GM19463 (cell line): Measurements from ENCODE around the gene BRD2.

Source experiments
- ATAC-seq: cut with Tn5 transposase; IDR thresholded peaks from one replicate; pipeline ENCODE4 v1.9.1; 2021; ENCODE audit warnings: mild to moderate bottlenecking, moderate library complexity; ENCODE audit not compliant: unreplicated experiment

BRD2 gene

GRCh38 chr6:32947552-32948465 is 20.6 kb upstream of the BRD2 start:
- ATAC-seq: no peak

DNA sequence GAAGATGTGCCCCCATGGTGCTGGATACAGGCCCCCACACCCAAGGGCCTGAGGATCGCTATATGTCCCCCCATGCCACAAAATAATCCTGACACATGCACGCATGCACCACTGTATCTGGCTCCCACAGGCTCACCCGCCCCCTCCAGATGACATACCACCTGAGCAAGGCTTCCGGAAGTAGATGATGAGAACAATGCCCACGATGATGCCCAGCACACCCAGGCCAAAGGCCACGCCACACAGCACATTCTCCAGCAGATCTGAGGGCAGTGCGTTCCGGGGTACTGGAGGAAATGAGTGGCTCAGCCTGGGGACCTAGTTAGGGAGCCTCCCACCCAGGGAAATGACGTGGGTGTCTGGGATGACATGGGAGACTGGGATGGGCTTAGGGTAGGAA is 19.3 kb upstream of the BRD2 start:
- ATAC-seq: no peak

- no peak for ATAC-seq
Measured at GRCh38 chr6:32950010-32950409, 18.4 kb upstream of the BRD2 start.

- ATAC-seq: no peak
Measured at GRCh38 chr6:32950449-32950848, 17.9 kb upstream of the BRD2 start.

GRCh38 chr6:32952817-32953739 is 15.3 kb upstream of the BRD2 start, which contains the start of gene HLA-DMA:
HLA-DMA (minus strand) TSS chr6:32953097; CDS start chr6:32953036, 61 bp downstream.
- peak; percentile 88 for ATAC-seq

- no peak for ATAC-seq
Measured at GRCh38 chr6:32953775-32954174, 14.6 kb upstream of the BRD2 start.

DNA sequence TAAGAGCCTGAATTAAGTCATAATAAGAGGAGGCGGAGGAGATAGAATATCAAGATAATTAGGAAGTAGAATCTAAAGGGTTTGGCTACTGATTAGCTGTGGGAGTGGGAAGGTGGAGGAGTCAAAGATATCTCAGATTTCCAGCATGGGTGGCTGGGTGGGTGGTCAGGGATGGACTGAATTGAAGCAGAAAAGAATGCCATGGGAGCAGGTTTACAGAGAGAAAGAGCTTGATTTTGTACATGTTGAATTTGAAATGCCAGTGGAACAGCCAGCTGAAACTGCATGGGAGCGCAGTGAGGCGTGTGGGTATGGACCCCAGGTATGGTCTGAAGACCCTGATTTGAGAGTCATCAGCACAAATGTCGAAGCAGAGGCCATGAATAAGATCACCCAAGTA is 14.1 kb upstream of the BRD2 start:
- no peak for ATAC-seq

GRCh38 chr6:32954986-32955802 is 13.2 kb upstream of the BRD2 start:
- ATAC-seq: no peak

DNA sequence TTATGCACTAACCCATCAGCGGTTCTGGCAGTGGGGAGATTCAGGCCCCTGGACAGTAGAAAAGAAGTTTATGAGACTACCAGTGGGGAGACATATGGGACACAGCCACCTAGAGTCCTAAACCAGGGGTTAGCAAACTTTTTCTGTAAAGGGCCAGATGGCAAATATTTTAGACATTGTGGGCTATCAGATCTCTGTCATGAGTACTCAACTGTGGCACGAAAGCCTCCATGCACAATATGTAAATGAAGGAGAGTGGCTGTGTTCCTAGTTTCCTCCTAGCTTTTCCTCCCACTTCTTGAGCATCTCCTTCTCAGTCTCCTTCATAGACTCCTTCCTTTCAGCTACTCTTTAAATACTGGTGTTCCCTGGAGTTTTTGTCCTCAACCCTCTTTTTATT is 12.2 kb upstream of the BRD2 start:
- ATAC-seq: no peak

- ATAC-seq: no peak
Measured at GRCh38 chr6:32960563-32960962, 7.8 kb upstream of the BRD2 start.

DNA sequence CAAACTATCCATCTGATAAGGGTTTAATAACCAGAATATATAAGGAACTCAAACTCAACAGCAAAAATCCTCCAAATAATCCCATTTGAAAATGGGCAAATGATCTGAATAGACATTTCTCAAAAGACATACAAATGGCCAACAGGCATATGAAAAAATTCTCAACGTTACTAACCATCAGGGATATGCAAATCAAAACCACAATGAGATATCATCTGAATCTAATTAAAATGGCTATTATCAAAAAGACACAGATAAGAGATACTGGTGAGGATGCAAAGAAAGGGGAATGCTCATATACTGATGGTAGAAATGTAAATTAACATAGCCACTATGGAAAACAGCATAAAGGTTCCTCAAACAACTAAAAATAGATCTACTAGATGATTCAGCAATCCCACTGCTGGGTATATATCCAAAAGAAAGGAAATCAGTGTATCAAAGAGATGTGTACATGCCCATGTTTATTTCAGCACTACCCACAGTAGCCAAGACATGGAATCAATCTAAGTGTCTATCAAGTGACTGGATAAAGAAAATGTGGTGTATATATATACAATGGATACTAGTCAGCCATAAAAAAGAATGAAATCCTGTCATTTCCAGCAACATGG is 6.1 kb upstream of the BRD2 start:
- ATAC-seq: no peak

- ATAC-seq: no peak
Measured at GRCh38 chr6:32963866-32964265, 4.5 kb upstream of the BRD2 start.

GRCh38 chr6:32964776-32965175 is 3.6 kb upstream of the BRD2 start:
- ATAC-seq: no peak

DNA sequence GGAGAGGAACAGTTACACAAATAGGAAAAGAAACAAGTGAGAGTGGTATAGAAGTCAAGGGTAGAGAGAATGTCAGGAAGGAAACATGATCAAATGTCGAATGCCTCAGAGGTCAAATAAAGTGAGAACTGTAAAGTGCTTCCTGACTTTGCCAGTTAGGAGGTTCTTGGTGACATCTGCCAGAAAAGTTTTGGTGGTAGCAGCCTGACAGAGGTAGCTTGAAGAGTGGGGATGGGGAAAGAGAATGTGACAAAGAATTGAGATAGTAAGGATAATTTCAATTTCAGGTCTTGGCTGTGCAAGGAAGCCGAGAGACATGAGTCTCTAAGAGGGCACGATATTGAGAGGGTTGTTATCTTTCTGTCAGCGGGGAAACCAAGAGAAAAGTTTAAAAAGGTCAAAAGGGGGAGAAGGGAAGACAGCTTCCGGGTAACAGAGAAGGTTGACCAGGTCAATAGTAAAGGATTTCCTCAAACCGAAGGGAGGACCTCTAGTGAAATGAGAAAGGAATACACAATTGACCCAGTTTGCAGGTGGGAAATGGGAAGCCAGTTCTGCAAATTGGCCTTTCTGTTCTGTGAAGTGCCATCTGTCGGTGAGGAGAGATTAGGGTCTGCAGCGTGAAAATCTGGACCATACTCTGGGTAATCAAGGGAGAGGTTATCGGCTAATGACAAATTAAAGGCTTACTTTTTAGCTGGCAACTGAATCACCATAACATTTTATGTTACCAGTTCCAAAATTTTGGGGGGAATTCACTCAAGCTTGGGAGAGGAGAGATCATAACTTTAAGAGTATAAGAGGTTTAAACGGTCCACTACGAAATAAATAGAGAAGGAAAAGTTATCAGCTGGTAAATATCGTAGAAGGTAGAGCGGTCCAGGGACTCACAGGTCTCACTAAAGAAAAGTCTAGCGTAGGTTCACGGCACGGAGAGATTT is 973 bp upstream of the BRD2 start:
- no peak for ATAC-seq

GRCh38 chr6:32968867-32969684 is 682 bp downstream of the BRD2 start:
- no peak for ATAC-seq

- no peak for ATAC-seq
Measured at GRCh38 chr6:32969685-32970412, 1.5 kb downstream of the BRD2 start.

DNA sequence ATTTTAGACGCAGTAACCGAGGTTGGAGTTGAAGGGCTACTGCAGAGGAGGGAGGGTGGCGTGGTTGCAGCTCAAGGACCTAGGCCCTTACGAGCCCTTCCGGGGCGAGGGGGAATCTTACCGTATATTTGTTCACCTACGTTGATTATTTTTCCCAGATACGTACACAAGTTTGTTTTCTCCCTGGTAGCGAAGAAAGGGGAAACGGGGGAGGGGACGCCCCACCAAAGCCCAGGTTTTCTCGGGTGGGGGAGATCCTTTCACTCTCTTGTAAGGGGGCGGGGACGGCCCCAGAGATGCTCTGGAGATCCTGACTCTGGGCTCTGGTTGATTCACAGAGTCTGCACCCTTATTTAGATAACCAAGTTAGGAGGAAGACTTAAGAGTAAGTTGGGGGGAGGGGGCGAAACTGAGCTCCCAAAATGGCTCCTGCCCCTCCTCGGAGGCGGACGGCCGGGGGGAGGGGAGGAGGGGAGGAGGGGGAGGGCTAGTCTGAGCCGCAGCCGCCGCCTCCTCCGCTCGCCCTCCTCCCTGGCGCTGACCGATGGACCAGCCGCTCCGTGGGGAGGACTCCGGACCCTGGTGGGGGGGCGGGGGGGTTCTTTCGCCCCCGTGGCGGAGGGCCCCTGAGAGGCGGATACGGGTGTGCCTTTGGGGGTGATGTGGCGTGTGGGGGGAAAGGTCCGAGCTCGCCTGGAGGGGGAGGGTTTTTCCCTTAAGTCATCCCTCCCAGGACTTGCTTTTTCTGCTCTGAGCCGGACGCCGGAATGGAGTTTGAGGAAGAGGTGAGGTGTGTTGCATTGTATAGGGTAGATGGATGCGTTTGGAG is 2.2 kb downstream of the BRD2 start:
- ATAC-seq: no peak
